VCaP (cell line): ENCODE measurements around the gene LILRB5.

Source experiments
- H3K27ac ChIP-seq: fragments of 450-650 bp; 2 replicates; pipeline ENCODE4 v1.5.1; 2017
- TF ChIP-seq, protein P1 (sequence below): fragments of 450-650 bp; conservative IDR thresholded peaks from 2 replicates; pipeline ENCODE4 v1.5.1; 2017; ENCODE audit warnings: mild to moderate bottlenecking, moderate library complexity

Gene LILRB5

DNA sequence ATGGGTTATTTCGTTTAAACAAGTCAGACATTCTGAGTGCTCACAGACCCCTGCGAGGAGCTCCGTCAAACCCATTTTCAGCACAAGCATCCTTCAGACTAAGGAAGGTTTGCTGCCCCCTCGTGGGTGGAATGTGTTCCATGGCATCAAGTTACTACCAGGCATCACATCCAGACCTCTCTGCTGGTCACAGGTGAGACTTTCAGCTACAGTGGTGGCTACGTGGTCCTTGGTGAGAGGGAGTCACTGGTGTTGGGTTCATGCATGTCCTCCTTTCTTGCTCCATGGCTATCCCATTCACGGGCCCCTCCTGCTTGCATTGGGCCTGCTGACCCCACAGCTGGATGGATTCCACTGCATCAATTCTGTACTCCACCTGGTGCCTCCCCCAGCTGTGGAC, 9.1 kb upstream of the LILRB5 start:
- TF ChIP-seq, protein P1, sequence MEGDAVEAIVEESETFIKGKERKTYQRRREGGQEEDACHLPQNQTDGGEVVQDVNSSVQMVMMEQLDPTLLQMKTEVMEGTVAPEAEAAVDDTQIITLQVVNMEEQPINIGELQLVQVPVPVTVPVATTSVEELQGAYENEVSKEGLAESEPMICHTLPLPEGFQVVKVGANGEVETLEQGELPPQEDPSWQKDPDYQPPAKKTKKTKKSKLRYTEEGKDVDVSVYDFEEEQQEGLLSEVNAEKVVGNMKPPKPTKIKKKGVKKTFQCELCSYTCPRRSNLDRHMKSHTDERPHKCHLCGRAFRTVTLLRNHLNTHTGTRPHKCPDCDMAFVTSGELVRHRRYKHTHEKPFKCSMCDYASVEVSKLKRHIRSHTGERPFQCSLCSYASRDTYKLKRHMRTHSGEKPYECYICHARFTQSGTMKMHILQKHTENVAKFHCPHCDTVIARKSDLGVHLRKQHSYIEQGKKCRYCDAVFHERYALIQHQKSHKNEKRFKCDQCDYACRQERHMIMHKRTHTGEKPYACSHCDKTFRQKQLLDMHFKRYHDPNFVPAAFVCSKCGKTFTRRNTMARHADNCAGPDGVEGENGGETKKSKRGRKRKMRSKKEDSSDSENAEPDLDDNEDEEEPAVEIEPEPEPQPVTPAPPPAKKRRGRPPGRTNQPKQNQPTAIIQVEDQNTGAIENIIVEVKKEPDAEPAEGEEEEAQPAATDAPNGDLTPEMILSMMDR = peak; percentile 86
- no peak overlapping the region for H3K27ac ChIP-seq

DNA sequence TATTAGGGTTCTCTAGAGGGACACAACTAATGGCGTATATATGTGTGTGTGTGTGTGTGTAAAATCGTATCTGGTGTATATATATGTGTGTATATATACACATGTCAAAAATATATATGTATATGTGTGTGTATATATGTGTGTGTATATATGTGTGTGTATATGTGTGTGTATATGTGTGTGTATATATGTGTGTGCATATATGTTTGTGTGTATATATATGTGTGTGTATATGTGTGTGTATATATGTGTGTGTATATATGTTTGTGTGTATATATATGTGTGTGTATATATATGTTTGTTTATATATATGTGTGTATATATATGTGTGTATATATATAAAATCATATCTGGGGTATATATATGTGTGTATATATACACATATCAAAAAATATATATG, 5.4 kb upstream of the LILRB5 start:
- H3K27ac ChIP-seq = no peak overlapping the region
- TF ChIP-seq, protein P1 = no peak

DNA sequence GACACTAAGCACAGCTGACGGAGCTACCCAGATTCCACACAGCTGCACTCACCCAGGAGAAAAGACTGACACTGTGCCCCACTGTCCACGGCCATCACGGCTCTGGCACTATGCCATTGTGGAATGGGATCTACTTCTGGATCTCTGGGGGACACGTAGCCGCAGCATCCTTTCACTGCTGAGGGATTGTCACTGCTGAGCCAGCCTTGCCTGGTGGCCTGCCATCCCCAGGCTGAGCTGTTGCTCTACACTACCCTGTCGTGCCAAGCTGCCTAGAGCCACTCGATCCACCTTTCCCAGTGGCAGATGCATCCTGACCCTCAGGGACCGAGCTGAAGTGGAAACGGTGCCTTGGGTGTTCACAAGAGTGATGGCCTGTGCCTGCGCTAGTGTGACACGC, 5.0 kb upstream of the LILRB5 start:
- no peak overlapping the region for H3K27ac ChIP-seq
- TF ChIP-seq, protein P1 = no peak

DNA sequence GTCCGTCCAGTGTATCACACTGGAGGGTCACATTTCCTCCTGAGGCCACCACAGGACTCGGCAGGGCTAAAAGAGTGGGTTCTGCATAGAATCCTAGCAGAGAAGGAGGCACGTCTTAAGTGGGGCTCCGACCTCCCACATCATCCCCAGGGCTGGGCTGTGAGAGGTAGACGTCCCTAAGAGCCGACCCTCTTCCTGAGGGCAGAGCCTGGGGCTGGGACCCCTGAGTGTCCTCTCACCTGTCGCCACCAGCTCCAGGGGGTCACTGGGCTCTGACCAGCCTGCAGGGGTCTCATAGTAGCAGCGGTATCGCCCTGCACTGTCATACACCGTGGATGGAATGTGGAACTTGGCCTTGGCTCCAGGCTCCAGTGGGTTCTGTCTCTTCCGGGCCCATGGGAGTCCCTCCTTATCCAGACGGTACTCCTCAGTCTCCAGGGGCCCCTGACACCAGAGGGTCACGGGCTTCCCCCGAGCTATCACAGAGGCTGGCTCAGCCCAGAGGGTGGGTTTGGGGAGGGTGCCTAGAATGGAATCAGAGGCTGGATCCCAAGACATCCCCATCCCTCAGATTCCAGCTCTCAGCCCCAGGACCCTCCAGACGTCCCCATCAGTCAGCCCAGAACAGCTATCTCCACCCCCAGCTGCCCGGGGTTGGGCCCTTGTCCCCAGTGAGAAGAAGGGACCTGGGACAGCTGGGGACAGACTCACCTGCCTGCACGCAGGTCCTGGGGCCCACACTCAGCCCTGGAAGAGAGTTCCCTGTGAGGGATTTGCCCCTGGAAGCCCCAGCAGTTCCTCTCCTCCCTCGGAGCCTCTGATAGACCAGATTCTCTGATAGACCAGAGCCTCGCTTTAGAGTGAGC, 590 bp downstream of the LILRB5 start:
- TF ChIP-seq, protein P1 = no peak
- no peak overlapping the region for H3K27ac ChIP-seq

DNA sequence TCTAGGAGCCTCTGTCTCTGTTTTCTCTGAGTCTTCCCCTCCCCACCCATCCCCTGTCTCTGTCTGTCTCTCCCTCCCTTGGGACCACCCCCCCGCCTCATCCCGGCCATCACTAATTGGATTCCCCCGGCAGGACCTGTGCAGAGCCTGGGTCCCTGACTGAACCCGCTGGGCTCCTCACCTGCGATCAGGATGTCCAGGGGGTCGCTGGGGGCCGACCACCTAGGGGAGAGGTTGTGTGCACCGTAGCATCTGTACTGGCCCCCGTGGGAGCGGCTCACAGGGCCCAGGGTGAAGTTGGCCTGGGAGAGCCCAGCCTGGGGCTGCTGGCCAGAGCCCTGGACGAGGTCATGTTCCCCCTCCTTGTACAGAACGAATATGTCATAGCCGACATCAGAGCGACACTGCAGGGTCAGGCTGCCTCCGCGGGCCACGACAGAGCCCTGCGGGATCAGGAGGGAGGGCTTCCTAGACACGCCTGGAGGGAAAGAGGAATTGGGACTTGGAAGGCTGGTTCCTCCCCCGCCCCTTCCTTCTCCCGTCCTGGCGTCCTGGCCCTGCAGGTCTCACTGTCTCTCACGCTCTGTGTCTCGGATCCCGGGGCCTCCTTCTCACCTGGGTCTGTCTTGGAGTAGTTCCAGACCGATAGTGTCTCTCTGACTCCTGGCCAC, 1.8 kb downstream of the LILRB5 start:
- H3K27ac ChIP-seq = no peak overlapping the region
- TF ChIP-seq, protein P1 = no peak

DNA sequence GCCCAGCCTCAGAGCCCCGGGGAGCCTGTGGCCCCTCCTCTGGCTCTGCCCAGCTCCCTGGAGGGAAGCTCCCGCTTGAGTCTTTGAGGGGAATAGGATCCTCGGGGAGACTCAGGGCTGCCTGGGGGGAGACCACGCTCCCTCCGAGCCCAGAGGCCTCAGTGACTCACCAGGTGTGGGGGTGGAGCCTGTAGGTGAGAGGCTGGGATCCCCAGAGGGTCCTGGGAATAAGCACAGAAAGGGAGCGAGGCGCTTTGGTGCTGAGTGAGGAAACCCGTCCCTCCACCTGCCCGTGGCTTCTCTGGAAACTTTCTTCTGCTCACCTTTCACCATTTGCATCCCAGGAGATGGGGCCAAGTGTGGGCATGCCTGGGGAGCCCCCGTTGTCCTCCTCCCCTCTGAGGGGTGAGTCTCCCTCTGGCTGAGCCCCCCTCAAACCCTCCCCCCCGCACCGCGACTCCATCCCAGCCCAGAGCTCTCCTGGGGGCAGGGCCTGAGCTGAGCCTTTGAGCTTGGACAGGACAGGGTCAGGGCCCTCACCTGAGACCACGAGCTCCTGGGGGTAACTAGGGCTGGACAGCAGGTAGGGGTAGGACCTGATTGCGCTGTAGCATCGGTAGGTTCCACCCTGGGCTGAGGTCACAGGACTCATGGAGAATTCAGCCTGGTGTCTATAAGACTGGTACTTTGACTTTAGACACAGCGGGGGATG, 2.7 kb downstream of the LILRB5 start:
- H3K27ac ChIP-seq = no peak overlapping the region
- TF ChIP-seq, protein P1 = no peak
